Lower leg skin (tissue), 3 donors: ENCODE measurements around the gene ABR.

Experiments used
- CTCF ChIP-seq, 3 donors: fragments of 450-650 bp; IDR thresholded peaks; one replicate each; pipeline ENCODE4 v1.5.1; 2016; ENCODE audit warnings: antibody characterized with exemption in 3 of 3, mild to moderate bottlenecking in 3 of 3, moderate library complexity in 2 of 3
- POLR2A ChIP-seq, 2 donors: fragments of 450-650 bp; IDR thresholded peaks; one replicate each; pipeline ENCODE4 v1.6.1; 2016 to 2017; ENCODE audit warnings: antibody characterized with exemption in 2 of 2, mild to moderate bottlenecking in 1 of 2, moderate library complexity in 1 of 2

- TF ChIP-seq CTCF (IDR thresholded peaks at IDR 0.05) (no peak), POLR2A (IDR thresholded peaks at IDR 0.05) (no peak)
These were observed 63.2 kb downstream of the ABR start for GRCh38 chr17:1116602-1117001.
